Femur (tissue), 1 donor: ENCODE measurements around the gene ZFHX2.
"Not testable (repeated sequence)": the region's sequence is repeated elsewhere in the genome, so short reads cannot be mapped to it uniquely, and the experiment has no call there.

Source experiments
- DNase-seq: peaks from one replicate; pipeline ENCODE4 v3.0.0-alpha.2; 2017

Gene ZFHX2

DNA sequence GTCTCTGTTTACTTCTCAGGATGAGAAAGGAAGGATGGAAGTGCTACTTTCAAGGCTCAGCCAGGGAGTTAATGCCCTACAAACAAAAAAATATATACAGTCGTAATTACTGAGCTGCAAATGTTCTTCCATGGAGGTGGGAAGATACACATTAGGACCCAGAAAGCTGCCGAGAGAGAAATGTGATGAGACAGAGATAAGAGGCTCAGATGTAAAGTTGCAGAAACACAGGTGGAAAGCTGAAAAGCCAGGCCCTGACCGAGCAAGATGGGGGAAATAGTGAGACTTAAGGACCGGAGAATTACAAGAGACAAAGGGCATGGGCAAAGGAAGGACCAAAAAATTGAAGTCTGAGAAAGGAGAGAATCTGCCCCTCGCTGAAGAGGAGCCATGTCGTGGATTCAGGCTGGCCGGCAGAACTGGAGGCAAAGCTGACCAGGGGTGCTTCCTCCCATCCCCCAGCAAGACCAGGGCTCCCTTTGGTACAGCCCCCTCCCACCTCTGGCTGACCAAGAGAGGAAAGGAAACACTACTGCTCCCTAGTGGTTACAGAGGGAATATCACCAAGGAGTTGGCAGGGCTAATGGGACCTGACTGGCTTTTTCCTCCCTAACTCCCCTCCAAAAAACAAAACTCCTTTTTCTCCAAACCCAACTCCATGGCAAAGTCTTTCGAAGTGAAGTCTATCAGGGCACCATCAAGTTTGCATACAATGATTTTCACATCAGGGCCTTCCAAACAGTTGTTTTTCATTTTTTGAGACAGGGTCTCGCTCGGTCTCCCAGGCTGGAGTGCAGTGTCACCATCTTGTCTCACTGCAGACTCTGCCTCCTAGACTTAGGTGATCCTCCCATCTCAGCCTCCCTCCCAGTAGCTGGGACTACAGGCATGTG lies 12.1 kb downstream of the ZFHX2 start:
- DNase-seq = peak; percentile 40

DNA sequence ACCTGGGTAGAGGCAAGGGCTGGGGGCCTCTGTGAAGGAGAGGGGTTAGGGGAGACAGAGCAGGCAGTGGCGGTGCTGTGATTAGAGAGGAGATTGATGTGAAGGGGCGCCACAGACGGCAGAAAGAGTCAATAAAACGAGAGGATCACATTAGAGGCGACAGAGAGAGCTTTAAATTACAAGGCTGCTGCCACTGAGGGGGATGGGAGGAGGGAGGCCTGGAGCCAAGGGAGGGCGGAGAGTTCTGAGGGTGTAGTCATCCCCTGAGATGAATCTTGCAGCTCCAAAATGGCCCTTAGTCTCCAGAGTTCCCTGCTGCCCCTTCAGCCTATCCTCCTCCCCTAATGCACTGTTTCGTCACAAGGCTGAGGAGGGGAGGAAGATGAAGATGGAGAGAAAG lies 12.8 kb downstream of the ZFHX2 start:
- peak; percentile 57 for DNase-seq

DNA sequence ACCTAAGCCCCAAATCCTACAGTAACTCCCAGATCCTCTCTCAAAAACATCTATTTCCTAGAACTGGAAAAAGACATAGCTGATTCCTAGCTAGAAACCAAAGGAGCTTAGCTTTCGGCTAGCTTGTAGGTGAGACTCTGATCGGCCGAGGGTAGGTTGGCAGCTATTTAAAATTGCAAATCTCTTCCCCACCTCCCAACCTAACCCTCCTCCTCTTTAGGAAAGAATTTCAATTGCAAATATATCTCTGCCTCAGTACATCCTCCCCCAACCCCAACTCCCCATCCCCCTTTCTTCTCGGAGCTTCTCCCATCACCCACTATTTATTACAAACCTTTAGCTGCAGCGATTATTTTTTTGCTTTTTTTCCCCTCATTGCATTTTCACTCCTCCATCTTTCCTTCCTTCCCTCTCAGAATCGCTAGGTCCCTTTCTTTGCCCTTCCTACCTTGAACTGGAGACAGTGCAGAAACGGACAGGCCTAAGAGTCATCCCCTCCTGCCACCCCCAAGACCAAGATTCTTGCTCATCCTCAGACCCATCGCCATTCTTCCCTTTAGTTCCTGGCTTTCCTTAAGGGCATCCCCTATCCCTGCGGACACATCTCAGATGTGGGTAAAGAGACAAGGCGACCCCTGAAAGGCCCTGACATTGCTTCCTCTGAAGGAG lies 13.4 kb downstream of the ZFHX2 start:
- DNase-seq = no peak

DNA sequence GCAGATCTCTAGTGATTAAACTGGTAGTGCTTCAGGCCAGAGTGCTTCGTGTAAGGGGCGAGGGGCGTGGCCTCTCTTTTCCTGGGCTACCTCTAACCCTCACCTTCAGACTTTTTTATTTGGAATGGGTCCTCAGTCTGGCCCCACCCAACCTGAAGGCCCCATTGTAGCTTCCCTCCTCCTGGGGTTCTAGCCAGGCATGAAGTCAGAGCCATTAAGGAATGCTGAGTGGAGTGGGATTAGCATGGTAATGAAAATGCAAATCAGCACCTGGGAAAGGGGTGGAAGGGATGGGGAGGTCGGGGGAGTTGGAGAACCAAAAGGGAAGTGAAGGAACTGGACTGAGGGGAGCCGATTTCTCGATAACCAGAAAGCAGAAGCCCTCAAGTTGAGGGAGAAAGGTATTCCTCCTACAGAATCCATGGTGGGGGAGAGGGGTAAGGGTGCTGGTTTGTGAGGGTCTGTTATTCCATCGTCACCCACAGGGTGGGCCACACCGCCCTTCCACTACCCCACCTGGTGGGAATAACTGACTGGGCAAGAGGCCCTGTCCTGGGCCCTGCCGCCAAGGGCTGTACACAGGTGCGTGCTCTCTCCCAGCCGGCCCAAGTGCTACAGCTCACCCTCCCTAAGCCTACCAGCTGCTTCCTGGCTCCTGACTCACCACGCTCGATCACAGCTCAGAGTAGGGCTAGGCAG lies 14.1 kb downstream of the ZFHX2 start:
- no peak for DNase-seq

DNA sequence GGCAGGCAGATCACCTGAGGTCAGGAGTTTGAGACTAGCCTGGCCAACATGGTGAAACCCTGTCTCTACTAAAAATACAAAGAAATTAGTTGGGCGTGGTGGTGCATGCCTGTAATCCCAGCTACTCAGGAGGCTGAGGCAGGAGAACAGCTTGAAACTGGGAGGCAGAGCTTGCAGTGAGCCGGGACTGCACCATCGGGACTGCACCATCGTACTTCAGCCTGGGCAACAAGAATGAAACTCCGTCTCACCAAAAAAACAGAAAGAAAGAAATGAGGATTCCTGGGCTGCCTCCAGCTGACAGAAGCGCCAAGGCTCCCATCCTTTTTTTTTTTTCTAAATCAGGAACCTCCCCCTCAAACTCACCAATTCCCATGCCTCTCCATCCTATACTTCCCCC lies 14.7 kb downstream of the ZFHX2 start:
- DNase-seq = not testable (repeated sequence)

DNA sequence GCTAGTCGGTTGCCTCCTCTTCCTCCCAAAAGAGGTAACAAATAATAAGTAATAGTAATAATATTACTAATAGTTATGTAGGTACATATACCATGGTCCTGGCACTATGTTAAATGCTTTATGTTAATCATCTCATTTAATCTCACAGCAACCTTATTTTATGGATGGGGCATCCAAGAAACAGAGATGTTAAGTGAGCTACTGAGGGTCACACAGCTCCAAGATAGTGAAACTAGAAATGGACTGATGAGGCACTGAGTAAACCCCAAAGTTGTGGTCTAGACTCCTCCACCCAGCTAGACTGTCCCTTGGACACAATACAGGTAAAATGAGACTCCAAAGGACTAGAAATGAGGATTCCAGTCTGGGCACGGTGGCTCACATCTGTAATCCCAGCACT lies 15.1 kb downstream of the ZFHX2 start:
- no peak for DNase-seq

DNA sequence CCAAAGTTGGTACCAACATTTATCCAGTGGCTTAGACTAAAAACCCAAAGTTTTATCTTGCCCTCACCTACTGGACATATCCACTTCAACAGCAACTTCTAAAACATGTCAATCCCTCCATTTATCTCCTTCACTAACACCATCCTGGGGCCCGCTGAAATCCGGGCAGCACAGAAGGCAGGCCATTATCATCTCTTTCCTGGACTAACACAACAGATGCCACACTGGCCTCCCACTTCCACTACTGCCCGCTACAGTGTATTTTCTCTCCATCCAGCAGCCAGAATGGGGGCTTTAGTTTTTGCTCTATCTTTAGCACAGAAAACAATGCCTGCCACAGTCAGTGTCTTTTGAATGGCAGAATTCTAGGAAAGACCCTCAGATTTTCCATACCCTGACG lies 15.6 kb downstream of the ZFHX2 start:
- no peak for DNase-seq

DNA sequence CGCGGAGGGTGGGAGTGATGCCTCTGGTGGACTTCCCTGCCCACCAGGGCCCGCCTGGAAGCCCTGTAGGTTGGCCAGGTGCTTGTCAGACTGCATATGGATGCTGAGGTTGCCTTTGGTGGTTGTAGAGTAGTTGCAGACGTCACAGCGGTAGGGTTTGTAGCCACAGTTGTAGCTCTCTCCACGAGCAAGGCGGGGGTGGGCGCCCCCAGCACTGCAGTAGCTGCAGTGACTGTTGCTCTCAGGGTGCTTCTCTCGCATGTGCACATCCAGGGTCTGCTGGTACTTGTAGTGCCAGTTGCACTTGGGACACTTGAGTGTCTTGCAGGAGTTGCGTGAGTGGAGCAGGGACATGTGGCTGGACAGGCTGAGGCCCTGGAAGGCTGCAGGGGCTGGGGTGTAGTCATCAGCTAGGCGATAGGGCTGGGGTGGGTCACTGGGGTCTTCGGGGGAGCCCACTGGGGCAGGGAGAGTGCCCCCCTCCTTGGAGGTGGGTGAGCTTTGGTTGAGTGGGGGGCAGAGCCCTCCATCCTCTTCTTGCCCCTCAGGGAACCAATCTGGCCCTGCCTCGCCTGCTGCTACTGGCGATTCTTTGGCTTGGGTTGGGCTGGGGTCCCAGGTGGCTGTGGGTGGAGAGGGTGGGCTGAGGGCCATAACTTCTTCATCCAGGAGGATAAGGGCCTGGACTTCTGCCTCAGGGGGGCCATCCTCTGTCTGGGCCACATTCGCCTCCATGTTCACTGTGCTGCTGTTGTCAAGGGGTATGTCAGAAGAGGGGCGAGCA lies 17.7 kb downstream of the ZFHX2 start:
- no peak for DNase-seq

DNA sequence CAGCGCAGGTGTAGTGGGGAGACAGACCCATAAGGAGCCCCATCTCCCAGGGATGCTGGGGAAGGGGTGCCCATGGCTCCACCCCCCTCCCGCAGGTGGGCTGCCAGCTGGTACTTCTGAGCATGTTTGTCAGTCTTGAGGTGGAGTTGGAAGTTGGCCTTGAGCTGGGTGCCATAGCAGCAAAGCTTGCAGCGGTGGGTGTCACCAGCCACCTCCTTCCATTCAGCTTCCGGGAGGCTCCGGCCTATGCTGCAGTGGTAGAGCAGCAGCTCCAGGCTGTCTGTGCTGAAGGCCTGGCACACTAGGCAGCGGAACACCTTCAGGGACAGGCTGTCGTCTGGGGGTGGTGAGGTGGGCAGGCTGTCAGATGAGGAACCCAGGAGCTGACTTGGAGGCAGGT lies 18.9 kb downstream of the ZFHX2 start:
- DNase-seq = no peak

DNA sequence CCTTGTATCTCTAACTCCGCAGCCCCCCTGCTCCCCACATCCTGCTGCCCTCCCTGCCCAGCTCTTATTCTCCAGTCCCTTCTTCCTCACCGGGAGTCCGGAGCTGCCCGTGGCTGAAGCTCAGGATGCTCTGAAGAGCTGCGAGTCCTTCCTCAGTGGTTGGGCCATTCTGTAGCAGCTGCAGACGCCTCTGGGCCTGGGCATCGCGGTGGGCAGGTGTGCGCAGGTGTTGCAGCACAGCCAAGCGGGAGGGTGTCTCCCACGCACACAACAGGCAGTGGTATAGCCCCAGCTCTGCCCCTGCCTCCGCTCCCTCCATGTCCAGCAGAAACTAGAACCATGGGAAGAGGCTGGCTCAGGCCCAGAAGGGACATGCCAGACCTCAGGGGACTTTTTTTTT lies 20.2 kb downstream of the ZFHX2 start:
- DNase-seq = no peak

DNA sequence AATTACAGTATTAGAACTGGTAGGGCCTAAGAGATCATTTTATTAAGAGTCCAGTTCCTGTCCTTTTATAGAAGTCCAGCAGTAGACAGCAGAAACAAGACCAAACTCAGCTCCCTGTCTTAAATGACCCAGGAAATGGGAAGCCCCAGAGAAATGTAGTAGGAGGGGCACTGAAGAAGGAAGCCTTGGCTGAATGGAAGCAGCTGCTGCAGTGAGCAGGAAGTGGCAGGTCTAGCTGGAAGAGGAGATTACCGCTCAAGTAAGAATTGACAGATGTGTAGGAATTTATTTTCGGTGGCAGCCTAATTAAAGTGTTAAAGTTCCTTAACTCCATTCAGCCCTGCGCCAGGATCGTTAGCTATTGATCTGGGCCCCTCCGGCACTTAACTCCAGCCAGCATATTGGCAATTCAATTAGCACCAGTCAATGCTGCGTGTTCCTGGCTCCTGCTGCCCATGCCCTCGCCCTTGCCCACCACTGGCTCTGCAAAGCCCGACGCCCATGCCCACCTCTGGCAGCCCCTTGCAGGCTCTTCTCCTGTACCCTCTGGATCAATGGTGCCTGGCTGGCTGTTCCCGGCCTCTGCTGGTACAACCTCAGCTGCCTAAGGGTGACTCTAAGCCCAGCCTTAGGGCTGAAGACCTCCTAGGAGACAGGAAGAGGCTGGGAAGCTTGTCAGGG lies 21.1 kb downstream of the ZFHX2 start:
- DNase-seq = no peak

DNA sequence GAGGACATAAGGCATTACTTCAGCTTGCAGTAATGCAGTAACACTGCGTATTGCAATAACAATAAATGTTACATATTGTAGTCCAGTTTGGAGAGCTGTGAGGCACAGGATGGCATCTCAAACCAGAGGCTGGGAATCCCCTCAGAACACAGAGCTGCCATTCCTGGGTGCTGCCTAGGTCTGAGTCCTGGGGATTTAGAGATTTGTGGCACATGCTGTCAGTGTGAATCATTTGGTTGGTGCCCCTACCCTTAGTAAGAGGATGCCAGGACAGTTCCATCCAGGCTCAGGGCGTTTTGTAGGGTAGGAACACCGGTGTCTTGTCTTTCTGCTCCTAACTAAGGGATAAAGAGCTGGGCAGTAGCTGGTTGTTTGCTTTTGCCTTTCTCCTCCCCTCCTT lies 22.5 kb downstream of the ZFHX2 start:
- DNase-seq = no peak

DNA sequence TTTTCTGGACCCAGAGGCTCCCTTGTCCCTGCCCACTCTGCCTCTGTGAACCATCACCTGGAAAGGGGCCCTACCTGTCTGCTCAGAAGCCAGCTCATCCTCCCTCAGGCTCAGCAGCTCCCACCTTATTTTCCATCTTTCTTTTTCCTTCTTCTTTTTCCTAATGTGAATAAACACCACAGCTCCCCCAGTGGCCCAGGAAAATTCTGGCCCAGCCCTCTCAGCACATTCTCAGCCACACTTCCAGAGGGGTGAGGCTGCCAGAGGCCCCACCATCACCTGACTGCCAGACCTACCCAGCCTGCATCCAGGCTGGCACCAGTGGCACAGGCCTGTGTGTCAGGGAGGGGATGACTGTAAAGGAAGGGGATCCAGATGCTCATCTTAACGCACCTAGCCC lies 23.0 kb downstream of the ZFHX2 start:
- no peak for DNase-seq

DNA sequence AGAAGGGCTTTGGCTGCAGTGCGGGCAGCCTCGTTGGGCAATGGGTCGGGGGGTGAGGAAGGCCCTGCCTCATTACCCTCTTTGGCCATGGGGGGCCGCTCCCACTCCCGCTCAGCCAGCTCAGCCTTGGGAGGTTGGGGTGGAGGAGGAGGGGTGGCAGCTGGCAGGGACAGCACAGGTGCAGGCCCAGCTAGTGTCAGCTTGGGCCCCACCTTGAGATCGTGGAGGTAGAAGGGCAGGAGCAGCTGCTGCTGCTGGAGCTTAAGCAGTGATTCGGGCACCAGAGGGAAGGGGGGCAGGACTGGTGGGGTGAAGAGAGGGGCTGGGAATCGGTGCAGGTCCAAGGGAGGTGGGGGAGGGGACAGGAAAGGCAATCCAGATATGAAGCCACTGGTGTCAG lies 26.0 kb downstream of the ZFHX2 start:
- no peak for DNase-seq

DNA sequence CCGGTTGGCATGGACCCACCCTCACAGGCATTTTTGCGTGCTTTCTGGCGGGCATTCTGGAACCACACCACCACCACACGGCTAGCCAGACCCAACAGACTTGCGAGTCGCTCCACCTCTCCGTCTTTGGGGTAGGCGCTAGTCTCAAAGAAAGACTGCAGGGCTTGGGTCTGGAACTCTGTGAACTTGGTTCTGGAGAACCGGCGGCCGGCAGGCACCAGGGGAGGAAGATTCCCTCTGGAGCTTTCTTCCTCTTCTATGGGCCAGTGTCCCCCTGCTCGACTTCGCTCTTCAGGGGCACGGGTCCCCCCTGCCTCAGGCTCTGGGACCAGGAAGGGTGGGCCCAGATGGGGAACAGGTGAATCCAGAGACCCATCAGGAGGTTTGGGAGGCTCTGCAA lies 26.6 kb downstream of the ZFHX2 start:
- DNase-seq = no peak

DNA sequence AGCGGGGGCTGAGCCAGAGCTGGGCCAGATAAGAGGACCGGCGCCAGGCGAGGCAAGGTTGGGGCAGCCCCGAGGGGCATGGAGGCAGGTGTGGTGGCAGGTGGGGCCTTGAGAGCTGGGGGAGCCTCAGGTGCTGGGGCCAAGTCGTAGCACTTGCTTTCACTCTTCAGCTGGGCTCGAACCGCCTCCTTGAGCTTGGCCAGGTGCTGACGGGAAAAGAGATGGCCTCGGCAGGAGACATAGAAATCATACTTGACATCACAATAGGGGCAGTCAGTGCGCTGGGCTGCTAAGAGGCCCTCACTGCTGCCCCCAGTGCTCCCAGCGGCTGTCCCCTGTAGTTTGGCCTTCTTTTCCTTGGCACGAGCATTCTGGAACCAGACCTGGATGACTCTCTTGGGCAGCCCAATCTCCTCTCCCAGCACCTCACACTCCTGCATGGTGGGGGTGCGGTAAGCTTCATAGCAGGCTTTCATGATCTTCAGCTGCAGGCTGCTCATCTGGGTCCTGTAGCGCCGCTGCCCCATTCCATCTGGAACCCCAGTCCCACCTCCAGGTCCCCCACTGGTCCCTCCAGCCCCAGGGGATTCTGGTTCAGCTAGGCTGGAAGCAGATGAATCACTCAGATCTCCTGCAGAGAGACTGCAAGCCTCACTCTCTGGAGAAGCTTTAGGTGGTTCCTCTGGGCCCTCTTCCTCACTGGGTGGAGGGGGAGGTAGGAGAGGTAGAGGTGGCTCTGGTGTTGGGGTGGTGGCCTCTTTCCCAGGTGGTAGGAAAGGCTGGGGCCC lies 28.1 kb downstream of the ZFHX2 start:
- DNase-seq = no peak

DNA sequence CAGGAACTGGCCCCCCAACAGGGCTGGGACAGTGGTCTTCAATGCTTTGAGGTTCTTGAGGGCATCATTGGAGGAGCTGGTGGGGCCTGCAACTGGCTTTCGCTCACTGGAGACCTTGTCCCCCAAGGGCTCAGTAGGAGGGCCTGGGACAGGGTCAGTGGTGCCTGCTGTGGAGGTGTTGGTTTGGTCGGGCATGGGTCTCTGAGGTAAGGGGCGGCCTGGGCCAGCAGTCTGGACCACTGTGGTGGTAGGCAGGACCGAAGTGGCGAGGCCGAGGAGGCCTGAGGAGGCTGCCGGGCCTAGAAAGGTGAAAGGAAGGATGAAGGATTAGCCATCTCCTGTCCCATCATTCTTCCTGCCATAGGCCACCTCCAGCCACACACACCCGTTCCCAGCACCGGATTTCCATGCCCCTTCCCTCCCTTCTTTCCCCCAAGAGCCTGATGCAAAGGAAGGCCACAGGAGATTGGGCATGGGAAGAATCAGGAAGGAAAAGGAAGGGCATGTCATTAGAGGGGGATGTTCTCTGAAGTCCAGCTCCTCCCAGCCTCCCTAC lies 28.8 kb downstream of the ZFHX2 start:
- no peak for DNase-seq

DNA sequence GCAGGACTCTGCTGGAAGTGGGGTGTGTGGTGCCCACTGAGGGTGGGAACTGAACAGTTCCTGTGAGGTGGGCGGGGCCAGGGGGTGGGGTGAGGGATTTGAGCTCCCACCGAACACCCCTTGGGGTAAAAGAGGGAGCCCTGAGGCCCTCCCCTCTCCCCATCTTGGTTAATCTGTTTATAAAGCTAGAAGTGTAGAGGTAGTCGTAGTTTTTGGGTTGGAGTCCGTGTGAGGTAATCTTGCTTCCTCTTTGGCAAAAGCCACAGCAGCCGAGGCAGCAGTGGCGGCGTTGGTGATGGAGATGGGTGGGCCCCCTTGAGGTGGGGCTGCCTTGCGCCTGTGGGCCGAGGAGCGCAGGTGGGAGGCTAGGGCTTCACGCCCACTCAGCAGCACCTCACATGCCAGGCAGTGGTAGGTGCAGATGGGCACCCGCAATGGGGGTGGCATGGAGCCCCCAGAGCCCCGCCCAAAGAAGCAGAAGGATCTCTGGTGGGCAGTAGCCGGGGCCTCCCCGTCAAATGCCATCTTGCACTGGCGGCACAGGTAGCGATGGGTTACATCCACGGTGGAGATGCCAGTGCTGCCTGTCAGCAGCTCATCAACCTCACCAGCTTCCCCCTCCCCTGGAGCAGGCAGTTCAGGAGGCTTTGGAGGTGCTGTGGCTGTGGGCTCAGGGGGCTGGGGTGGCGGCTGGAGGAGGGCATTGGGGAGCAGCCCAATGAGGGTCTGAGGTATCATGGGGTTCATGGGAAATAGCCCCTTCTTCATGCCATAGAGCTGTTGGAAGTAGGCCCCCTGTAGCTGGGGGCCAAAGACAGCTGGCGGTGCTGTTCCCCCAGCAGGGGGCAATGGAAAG lies 29.6 kb downstream of the ZFHX2 start:
- DNase-seq = no peak

DNA sequence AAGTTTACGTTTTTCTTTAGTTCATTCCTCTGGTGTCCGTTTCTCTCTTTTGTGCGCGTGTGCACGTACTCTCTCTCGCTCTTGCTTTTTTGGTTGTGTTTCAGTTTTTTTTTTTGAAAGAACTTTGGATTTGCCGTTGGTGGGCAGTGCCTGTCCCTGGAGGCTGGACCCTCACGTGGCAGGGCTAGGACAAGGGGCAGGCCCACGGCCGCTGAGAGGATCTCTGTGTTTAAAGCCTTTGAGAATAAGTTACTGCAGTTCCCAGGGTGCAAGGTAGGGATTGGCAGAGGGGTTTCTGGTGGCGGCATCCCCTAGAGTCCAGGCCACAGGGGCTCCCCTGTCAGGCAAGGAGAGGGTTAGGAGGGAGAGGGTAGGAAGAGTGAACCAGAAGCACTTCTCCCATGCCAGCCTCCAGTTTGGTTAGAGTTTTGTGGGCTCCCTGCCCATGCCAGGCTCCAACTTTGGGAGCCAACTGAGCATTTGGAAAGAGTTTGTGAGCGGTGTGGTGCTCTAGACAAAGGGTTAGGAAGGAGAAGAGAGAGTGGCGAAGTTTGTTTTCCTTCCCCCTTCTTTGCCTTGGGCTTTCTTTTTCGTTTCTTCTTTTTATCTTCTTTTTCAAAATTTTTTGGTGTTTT lies 30.5 kb downstream of the ZFHX2 start:
- DNase-seq = no peak

DNA sequence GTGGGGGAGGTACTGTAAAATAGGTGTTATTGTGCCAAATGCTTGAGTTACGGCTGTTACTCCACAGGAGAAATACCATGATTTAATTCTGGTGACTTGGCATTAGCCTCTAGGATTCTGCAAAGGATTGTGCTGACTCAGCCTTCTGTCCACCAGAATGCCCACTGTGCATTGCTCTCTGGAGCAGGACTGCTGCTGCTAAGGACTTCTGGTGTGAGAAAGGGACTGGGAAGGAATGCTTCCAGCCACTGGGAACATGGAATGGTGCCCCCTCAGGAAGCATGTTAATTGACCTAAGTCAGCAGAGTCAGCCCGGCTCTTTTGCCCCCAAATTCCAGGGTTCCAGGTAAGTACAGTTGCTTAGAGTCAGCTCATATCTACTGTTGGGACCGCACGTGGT lies 32.9 kb downstream of the ZFHX2 start:
- DNase-seq = no peak
